Heart left ventricle (tissue), 16 donors: ENCODE results near the gene HNRNPC. TPM values are rescaled to one million over a fixed set of nuclear protein-coding genes. Genes with fewer than 3 reads are reported as not detected.
"Not testable (repeated sequence)": the region's sequence is repeated elsewhere in the genome, so short reads cannot be mapped to it uniquely, and the experiment has no call there.

Experiments
- ATAC-seq, 4 donors: fragments of 200-7000 bp; cut with Tn5 transposase; one replicate each; pipeline ENCODE4 v1.9.1; 2020 to 2022; ENCODE audit warnings: moderate library complexity in 4 of 4, mild to moderate bottlenecking in 3 of 4, moderate number of reproducible peaks in 1 of 4
- DNase-seq, 5 donors: peaks; one replicate each; pipeline ENCODE4 v3.0.0-alpha.2; 2020
- H3K27ac ChIP-seq, 12 donors: fragments of 200-600 bp; sonication (generic) in 4 of 12; one replicate each; pipeline versions ENCODE4 v1.5.0 to v1.8.0; 2016 to 2022; ENCODE audit warnings: mild to moderate bottlenecking in 2 of 12
- H3K27me3 ChIP-seq, 9 donors: fragments of 200-600 bp; sonication (generic) in 2 of 9; one replicate each; pipeline versions ENCODE4 v1.5.1 to v1.8.0; 2016 to 2022; ENCODE audit warnings: mild to moderate bottlenecking in 3 of 9
- H3K36me3 ChIP-seq, 9 donors: fragments of 200-600 bp; sonication (generic) in 2 of 9; one replicate each; pipeline versions ENCODE4 v1.5.0 to v1.8.0; 2018 to 2022; ENCODE audit warnings: mild to moderate bottlenecking in 2 of 9
- H3K4me1 ChIP-seq, 12 donors: fragments of 200-600 bp; sonication (generic) in 4 of 12; one replicate each; pipeline versions ENCODE4 v1.5.0 to v1.8.0; 2016 to 2022; ENCODE audit warnings: mild to moderate bottlenecking in 3 of 12
- H3K4me3 ChIP-seq, 12 donors: fragments of 200-600 bp; sonication (generic) in 4 of 12; one replicate each; pipeline versions ENCODE4 v1.5.0 to v1.8.0; 2017 to 2022; ENCODE audit warnings: mild to moderate bottlenecking in 9 of 12, moderate library complexity in 4 of 12
- H3K9me3 ChIP-seq, 12 donors: fragments of 200-600 bp; sonication (generic) in 4 of 12; one replicate each; pipeline versions ENCODE4 v1.5.0 to v1.8.0; 2016 to 2022; ENCODE audit warnings: mild to moderate bottlenecking in 1 of 12
- CTCF ChIP-seq, 12 donors: fragments of 200-600 bp; sonication (generic) in 4 of 12; IDR thresholded peaks; one replicate each; pipeline versions ENCODE4 v1.5.0 to v1.8.0; 2018 to 2022; ENCODE audit warnings: antibody characterized with exemption in 12 of 12, mild to moderate bottlenecking in 5 of 12
- POLR2A ChIP-seq, 2 donors: fragments of 450-650 bp; IDR thresholded peaks; one replicate each; pipeline ENCODE4 v1.6.1; 2017; ENCODE audit warnings: antibody characterized with exemption in 2 of 2, mild to moderate bottlenecking in 2 of 2, moderate library complexity in 2 of 2
- WGBS, 4 donors: extraction: QIAGEN DNeasy Blood & Tissue Kit in 2 of 4; methylation state at CpG; one replicate each; pipeline versions ENCODE4 v1.1.5 to v1.1.7; 2013 to 2018; 5-methylcytosine and 5-hydroxymethylcytosine counted together
- intact Hi-C, 10 donors: fragments of 100-400 bp; cut with DNase I; formaldehyde crosslinking; loops; one replicate each; pipeline versions ENCODE4 v1.11.1 to v1.14.2; 2022
- polyA plus RNA-seq, 2 donors: library from polyadenylated mRNA; stranded (reverse); fragments of 200-250 nt; gene quantifications; one replicate each; pipeline ENCODE4 v1.2.3, GENCODE V29; 2013
- total RNA-seq, 9 donors: library from RNA; depleted of rRNA in 2 of 9; stranded (reverse); fragments of >200 nt in 2 of 9; fragmentation: NEBNext Ultra II Directional in 3 of 9; extraction: Animal tissue kit (Norgen Biotek cat#: 25700) in 3 of 9; gene quantifications; one replicate each; pipeline versions ENCODE4 v1.1.0 to v1.2.4, GENCODE V29; 2016 to 2023
- donor health status: ischemic (EF 13 %, LVEDD 7.1; RV severe dilation, severe dysfunction).
- donor health status: healthy with polysubstance abuse.
- donor health status: DM: no; HTN: yes; CAD: no.
- donor health status: DM: no; HTN: no; CAD: no.
- donor health status: ischemic (EF 25% LVEDD 6.9; RV normal size, moderate dysfunction).
- donor health status: ischemic (EF 25% LVEDD 5.7; RV mildly dilated, moderate dysfunction).
- donor health status: healthy.
- donor health status: DM: yes; HTN: yes; CAD: no.
- donor health status: ischemic (EF 35%, LVEDD 5.7; RV mildly dilated, moderate dysfunction).
- donor health status: nonischemic (EF 11% LVEDD 7.7; RV severe dilation, severe dysfunction).
- donor health status: DM: yes; HTN: yes; CAD: no.
- donor health status: PGD.
- donor health status: ischemic (EF 29% LVEDD 5.4; RV normal size, mild dysfunction).
- donor health status: nonischemic (EF 23%, LVEDD 6.1; RV moderate dilation, normal function).

Gene HNRNPC
- total and polyA plus RNA-seq, 11 donors = 201 to 389 (median 255) TPM

DNA sequence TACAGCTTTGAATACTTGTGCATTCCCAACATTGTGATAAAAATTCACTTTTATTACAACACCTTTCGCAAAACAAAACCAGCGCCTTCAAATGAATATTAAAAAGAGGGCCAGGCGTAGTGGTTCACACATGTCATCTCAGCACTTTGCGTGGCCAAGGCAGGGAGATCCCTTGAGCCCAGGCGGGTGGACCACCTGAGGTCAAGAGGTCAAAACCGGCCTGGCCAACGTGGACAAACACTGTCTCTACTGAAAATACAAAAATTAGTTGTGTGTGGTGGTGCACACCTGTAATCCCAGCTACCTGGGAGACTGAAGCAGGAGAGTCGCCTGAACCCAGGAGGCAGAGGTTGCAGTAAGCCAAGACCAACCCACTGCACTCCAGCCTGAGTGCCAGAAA, 42.8 kb downstream of the HNRNPC start:
- intact Hi-C loops = loop anchor here in 2 of 10 donors (5.0 to 10.0 kb wide), 2 partner anchors 36 to 158 kb away; partner anchors contain the start of gene SUPT16H (in 1 of the 2)
- peaks cover 0 to 61% (median 30%) of the 10 kb centered on the region in 12 donors for H3K4me1 ChIP-seq

GRCh38 chr14:21225164-21225563, 44.1 kb downstream of the HNRNPC start:
- Histone ChIP-seq H3K4me1 (peaks cover 0 to 62% (median 23%) of the 10 kb centered on the region in 12 donors), H3K36me3 (peaks cover 0 to 100% (median 98%) of the 10 kb centered on the region in 9 donors)
- WGBS, 4 donors = 89 to 95% (median 94%) methylated on average over 7 of the region's 7 CpGs
- not testable (repeated sequence) for DNase-seq, H3K9me3 ChIP-seq, H3K27me3 ChIP-seq, H3K4me3 ChIP-seq, ATAC-seq, H3K27ac ChIP-seq
- intact Hi-C loops = loop anchor here in 2 of 10 donors (5.0 to 10.0 kb wide), 2 partner anchors 37 to 160 kb away; partner anchors contain the start of gene SUPT16H (in 1 of the 2)

More for the DNA sequence above, 42.8 kb downstream of the HNRNPC start:
- no peak for TF ChIP-seq POLR2A (IDR thresholded peaks at IDR 0.05)
- 87 to 90% (median 88%) methylated on average over 8 of the region's 8 CpGs for WGBS, 4 donors
- Histone ChIP-seq H3K36me3 (peaks cover 0 to 100% (median 98%) of the 10 kb centered on the region in 9 donors), H3K27me3 (no peaks in the 10 kb centered on the region), H3K4me3 (no peak overlapping the region), H3K9me3 (no peaks in the 10 kb centered on the region), H3K27ac (no peak overlapping the region)
- DNase-seq (peak in 1 of 5 donors; percentile 51), ATAC-seq (no peak)

- WGBS, 4 donors = 85 to 94% (median 90%) methylated on average over 9 of the region's 9 CpGs
- H3K36me3 ChIP-seq = peaks cover 0 to 100% (median 93%) of the 10 kb centered on the region in 9 donors
- no peaks in the 10 kb centered on the region for H3K27me3 ChIP-seq
- no peaks in the 10 kb centered on the region for H3K9me3 ChIP-seq
- H3K4me3 ChIP-seq = no peak overlapping the region
- DNase-seq = no peak
- ATAC-seq = no peak
- H3K27ac ChIP-seq = no peak overlapping the region
- H3K4me1 ChIP-seq = peaks cover 0 to 74% (median 31%) of the 10 kb centered on the region in 12 donors
- TF ChIP-seq POLR2A (IDR thresholded peaks at IDR 0.05) (no peak), CTCF (IDR thresholded peaks at IDR 0.05) (no peak)
- intact Hi-C loops = loop anchor here in 2 of 10 donors (5.0 to 10.0 kb wide), 2 partner anchors 41 to 164 kb away; partner anchors contain the start of gene SUPT16H (in 1 of the 2)
These were observed 48.3 kb downstream of the HNRNPC start for GRCh38 chr14:21220874-21221477.

DNA sequence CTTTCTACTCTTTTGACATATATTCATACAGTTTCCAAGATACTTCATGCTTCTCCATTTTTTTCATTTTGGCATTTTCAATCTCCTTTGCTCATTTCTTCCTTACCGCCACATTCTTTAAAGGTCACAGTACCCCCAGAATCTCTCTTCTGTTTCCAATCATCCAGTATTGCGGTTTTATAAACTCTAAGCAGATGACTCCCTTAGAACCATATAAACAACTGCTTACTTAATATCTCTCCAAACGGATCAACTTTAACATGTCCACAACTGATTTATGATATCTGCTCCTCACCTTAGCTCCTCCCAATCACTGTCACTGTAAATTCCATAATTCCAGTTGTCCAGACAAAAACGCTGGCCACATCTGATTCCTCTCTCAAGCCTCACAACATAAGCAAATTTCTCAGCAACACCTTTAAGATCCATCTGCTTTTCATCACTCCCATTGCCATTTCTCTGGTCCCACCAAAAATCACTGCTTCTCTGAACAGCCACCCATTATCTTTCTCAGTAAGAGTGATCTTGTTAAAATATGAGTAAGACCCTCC, 49.6 kb downstream of the HNRNPC start:
- H3K27ac ChIP-seq = no peak overlapping the region
- no peak for ATAC-seq
- peaks cover 0 to 86% (median 36%) of the 10 kb centered on the region in 12 donors for H3K4me1 ChIP-seq
- H3K36me3 ChIP-seq = peaks cover 0 to 100% (median 93%) of the 10 kb centered on the region in 9 donors
- no peaks in the 10 kb centered on the region for H3K27me3 ChIP-seq
- no peak overlapping the region for H3K4me3 ChIP-seq
- TF ChIP-seq CTCF (IDR thresholded peaks at IDR 0.05) (no peak), POLR2A (IDR thresholded peaks at IDR 0.05) (no peak)
- no peak for DNase-seq
- intact Hi-C loops = loop anchor here in 2 of 10 donors (5.0 to 10.0 kb wide), 2 partner anchors 43 to 165 kb away; partner anchors contain the start of gene SUPT16H (in 1 of the 2)
- WGBS, 4 donors = 76 to 83% (median 81%) methylated on average over 4 of the region's 4 CpGs
- H3K9me3 ChIP-seq = no peaks in the 10 kb centered on the region

- DNase-seq = no peak
- Histone ChIP-seq H3K27ac (no peak overlapping the region), H3K4me1 (peaks cover 0 to 86% (median 38%) of the 10 kb centered on the region in 12 donors), H3K27me3 (no peaks in the 10 kb centered on the region), H3K4me3 (no peak overlapping the region), H3K36me3 (peaks cover 0 to 100% (median 93%) of the 10 kb centered on the region in 9 donors), H3K9me3 (no peaks in the 10 kb centered on the region)
- no peak for ATAC-seq
- intact Hi-C loops = no loop called here
- 71 to 83% (median 75%) methylated on average over 2 of the region's 2 CpGs for WGBS, 4 donors
- no peak for TF ChIP-seq POLR2A (IDR thresholded peaks at IDR 0.05)
- no peak for TF ChIP-seq CTCF (IDR thresholded peaks at IDR 0.05)
These were observed 50.1 kb downstream of the HNRNPC start for GRCh38 chr14:21219120-21219519.
